Measurements from ENCODE around the gene ERMP1.

GRCh38 chr9:5748438-5748837 is 84.5 kb downstream of the ERMP1 start:
- TF ChIP-seq POLR2A (IDR thresholded peaks at IDR 0.05; ENCODE audit: low read depth, low read length): no peak
- no peak for TF ChIP-seq POLR2AphosphoS5 (IDR thresholded peaks at IDR 0.05; ENCODE audit: low read depth, low read length)
- no peak for TF ChIP-seq TAF1 (IDR thresholded peaks at IDR 0.05; ENCODE audit: borderline replicate concordance, low read depth, low read length)

Measured in GM12892 (cell line).